Erythroblast (primary cell): Measurements from ENCODE around the gene CNOT6.

Experiments
- GATA1 ChIP-seq: IDR thresholded peaks from 2 replicates; pipeline ENCODE4 v1.6.1; 2011; ENCODE audit warnings: low read depth, mild to moderate bottlenecking, control low read depth, low read length, moderate library complexity
- POLR2A ChIP-seq: IDR thresholded peaks from 2 replicates; pipeline ENCODE4 v1.6.1; 2011; ENCODE audit warnings: mild to moderate bottlenecking, low read length

- TF ChIP-seq POLR2A (peak; percentile 52), GATA1 (no peak)
Observed at GRCh38 chr5:180494060-180494509, at the start of gene CNOT6.
